Activated gamma-delta T cell (primary cell): Measurements from ENCODE around the gene TRAPPC12.
"Not testable (repeated sequence)": the region's sequence is repeated elsewhere in the genome, so short reads cannot be mapped to it uniquely, and the experiment has no call there.

ENCODE experiments used
- DNase-seq: peaks from one replicate; lab custom pipeline; 2025; lab: John Stamatoyannopoulos, UW

TRAPPC12 gene

GRCh38 chr2:3369340-3370181 lies 9.9 kb upstream of the TRAPPC12 start:
- not testable (repeated sequence) for DNase-seq

- no peak for DNase-seq
Observed at GRCh38 chr2:3376821-3377220, 2.7 kb upstream of the TRAPPC12 start.

GRCh38 chr2:3377279-3377611 lies 2.2 kb upstream of the TRAPPC12 start:
- DNase-seq = no peak

GRCh38 chr2:3377612-3378432 lies 1.7 kb upstream of the TRAPPC12 start, which contains the start of gene EIPR1:
TSS of gene EIPR1 (minus strand) at chr2:3377818. CDS start at chr2:3377689, 129 bp downstream.
- DNase-seq = peak; percentile 96

DNA sequence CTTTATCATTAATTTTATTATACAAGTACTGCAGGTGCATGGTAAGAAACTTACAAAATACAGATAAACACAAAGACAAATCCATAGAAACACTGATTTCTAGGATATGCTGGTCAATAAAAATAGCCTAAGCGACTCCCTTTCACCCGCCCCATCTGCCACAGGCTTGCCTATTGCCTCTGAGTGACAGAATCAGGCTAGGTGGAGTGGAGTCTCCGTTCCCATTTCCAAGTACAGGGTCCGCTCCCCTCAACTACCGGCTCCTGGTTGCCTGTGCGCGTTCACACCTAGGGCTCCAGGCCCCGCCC lies 201 bp upstream of the TRAPPC12 start:
- DNase-seq = no peak

- DNase-seq = no peak
Observed at GRCh38 chr2:3386448-3386958, 7.0 kb downstream of the TRAPPC12 start.

GRCh38 chr2:3387011-3387410 lies 7.5 kb downstream of the TRAPPC12 start:
- no peak for DNase-seq

- DNase-seq = no peak
Observed at GRCh38 chr2:3387644-3388411, 8.3 kb downstream of the TRAPPC12 start.

GRCh38 chr2:3388412-3388738 lies 8.9 kb downstream of the TRAPPC12 start:
- no peak for DNase-seq

DNA sequence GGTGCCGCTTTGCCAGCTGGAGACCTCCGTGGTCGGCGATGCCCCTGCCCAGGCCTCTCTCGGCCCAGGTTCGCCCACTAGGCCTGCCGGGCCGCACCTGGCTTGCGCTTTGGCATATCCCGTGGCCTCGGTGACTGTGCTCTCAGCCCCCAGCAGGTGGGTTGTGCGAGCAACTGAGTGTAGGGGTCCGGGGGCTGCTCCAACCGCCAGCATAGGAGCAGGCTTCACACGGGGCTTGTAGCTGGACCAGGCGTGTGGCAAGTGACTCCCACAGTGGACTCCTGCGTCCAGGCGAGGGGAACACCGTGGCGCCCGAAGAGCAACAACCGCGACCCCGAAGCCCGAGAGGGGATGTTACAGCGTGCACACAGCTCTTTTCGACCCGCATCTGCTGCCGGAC lies 9.7 kb downstream of the TRAPPC12 start:
- no peak for DNase-seq

GRCh38 chr2:3390041-3390440 lies 10.5 kb downstream of the TRAPPC12 start:
- no peak for DNase-seq

DNA sequence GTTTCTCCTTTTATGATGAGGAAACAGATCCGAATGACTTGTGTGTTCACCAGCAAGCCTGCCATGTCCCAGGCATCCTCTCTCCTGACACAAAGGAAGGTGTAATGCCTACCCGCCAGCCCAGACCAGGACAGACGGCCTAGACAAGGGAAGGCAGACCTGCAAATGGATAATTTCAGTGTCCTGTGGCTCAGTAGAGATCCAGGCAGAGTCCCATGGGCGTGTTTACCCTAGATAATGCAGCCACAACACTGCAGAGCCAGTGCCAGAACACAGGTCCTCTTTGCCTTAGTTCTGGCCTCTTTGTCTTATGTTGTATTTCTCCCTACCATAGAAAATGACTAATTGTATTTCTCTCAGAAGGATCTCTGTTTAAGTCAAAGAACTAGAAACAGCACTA lies 12.7 kb downstream of the TRAPPC12 start:
- DNase-seq = no peak

DNA sequence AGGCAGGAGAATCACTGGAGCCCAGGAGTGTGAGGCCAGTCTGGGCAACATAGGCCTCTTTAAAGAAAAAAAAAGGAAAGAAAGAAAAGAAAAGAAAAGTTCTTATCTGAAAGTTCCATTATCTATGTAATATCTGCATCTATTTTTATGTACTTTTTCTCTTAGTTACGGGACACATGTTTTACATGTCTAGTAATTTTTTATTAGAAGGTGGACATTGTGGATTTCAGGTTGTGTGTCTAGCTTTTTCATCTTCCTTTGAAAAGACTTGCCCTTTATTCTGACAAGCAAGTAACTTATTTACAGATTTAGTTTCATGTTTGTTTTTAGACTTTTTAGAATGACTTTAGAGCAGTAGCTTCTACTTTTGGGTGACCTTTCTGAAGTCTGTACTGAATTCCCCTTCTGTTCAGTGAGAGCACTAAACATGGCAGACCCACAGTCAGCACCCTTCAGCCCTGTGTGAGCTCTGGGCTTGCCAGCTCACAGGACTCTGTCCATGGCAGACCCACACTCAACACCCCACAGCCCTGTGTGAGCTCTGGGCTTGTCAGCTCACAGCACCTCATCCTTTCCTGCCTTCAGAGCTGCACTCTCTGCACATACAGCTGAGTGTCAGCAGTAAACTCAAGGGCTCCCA lies 17.5 kb downstream of the TRAPPC12 start:
- DNase-seq = no peak

- no peak for DNase-seq
Observed at GRCh38 chr2:3398857-3399256, 19.4 kb downstream of the TRAPPC12 start.

DNA sequence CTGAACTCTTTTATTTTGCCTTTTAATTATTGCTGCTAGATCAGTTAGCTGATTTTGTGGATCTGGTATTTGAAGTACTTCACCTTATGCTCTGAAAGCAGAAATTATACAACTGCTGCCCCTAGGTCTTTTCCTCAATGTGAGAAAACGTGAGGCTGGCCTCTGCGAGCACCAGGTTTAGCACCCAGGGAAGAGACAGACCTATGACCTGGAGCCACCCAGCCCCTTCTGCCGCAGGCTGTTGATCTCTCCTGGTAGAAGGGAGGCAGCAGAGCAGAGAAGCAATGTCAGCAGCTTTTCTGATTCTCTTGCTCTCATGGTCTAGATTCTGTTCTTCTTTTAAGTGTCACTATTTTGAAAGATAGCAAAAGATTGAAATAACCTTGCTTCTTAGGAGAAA lies 19.9 kb downstream of the TRAPPC12 start:
- no peak for DNase-seq

DNA sequence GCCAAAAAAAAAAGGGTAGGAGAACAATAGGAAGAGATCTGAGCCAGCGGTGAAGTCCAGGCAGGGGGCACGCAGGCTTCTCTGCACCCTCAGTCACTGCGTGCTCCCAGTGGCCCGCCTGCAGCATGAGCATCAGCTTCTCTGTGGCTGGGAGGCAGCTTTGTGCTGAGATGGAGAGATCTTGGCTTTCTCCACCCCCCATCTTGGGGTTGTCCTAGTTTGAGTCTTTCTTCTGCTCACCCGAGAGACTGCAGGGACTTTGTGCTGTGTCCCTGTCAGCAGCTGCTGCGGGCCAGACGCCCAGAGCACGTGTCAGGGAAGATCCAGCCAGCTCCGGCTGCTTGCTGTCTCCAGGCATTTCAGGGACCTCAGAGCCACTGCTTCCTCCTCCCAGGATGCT lies 20.3 kb downstream of the TRAPPC12 start:
- DNase-seq = no peak

GRCh38 chr2:3403587-3404334 lies 24.3 kb downstream of the TRAPPC12 start:
- no peak for DNase-seq

DNA sequence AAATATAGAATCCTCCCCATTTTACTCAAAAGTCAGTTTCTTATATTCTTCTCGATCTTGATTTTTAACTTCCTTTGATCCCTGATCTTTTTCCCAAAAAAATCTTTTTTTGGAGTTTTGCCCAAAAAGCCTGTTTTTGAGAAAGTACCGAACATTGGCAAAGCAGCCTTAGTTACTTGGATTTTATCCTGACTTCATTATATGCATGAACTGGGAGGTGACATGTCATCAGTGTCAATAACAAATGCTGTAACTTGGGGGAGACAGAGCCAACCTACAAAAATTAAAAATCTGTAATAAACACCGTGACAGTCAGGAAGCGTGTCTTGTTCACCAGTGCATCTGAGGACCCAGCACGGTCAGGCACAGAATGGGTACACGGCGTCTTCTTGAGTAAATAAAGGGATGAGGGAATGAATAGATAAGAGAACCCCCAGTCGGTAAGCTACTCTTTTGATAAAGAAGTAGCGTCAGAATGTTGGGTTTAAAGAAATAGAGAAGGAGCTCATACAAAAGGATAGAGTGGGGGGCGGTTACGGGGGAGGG lies 24.9 kb downstream of the TRAPPC12 start:
- no peak for DNase-seq

DNA sequence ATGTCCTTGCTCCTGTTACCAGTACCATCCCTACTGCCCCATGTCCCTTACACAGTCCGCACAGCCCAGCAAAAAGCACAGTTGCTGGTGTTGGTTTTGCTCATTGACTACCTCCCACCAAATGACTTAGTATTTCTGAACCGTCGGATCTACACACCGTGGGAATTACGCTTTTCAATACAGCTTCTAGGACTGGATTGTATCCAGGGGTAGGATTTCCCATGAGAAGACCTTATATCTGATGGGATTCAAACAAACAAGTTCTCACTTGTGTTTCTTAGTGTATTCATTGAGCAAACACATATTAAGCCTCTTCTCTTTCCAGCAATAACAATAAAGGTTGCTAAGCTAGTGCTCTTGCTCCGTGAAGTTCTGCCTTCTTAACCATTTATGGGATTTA lies 25.8 kb downstream of the TRAPPC12 start:
- no peak for DNase-seq

GRCh38 chr2:3405876-3406275 lies 26.4 kb downstream of the TRAPPC12 start:
- no peak for DNase-seq

- no peak for DNase-seq
Observed at GRCh38 chr2:3406501-3406900, 27.0 kb downstream of the TRAPPC12 start.
